Hematopoietic multipotent progenitor cell treated with erythropoietin and hydrocortisone succinate and interleukin-3 and kit ligand, for 17 days (in vitro differentiated cells): ENCODE results near the gene LBHD2.

Experiments
- DNase-seq: peaks from one replicate; pipeline ENCODE4 v3.0.0-alpha.2; 2015; ENCODE audit warnings: low spot score

Gene LBHD2

GRCh38 chr14:103121121-103121845 is 37.3 kb downstream of the LBHD2 start:
- no peak for DNase-seq

- no peak for DNase-seq
Observed at GRCh38 chr14:103121846-103122584, 38.0 kb downstream of the LBHD2 start.

GRCh38 chr14:103122585-103122946 is 38.6 kb downstream of the LBHD2 start:
- DNase-seq = no peak

- DNase-seq = no peak
Observed at GRCh38 chr14:103122947-103123633, 39.1 kb downstream of the LBHD2 start, which contains the start of gene TNFAIP2. Gene TNFAIP2, plus strand, starts transcription at chr14:103123461. Its CDS starts 2,997 bp downstream, at chr14:103126458.

GRCh38 chr14:103123634-103124500 is 39.9 kb downstream of the LBHD2 start:
- no peak for DNase-seq

GRCh38 chr14:103124501-103125001 is 40.5 kb downstream of the LBHD2 start:
- no peak for DNase-seq

GRCh38 chr14:103125098-103126070 is 41.4 kb downstream of the LBHD2 start:
- DNase-seq = no peak

GRCh38 chr14:103126088-103126872 is 42.3 kb downstream of the LBHD2 start:
- no peak for DNase-seq

GRCh38 chr14:103126873-103127304 is 42.9 kb downstream of the LBHD2 start:
- no peak for DNase-seq

- no peak for DNase-seq
Observed at GRCh38 chr14:103127356-103127755, 43.3 kb downstream of the LBHD2 start.

GRCh38 chr14:103127861-103128598 is 44.0 kb downstream of the LBHD2 start:
- DNase-seq = no peak

- no peak for DNase-seq
Observed at GRCh38 chr14:103128631-103129300, 44.8 kb downstream of the LBHD2 start.

GRCh38 chr14:103129301-103130016 is 45.4 kb downstream of the LBHD2 start:
- DNase-seq = no peak

GRCh38 chr14:103130017-103130764 is 46.2 kb downstream of the LBHD2 start:
- DNase-seq = no peak

GRCh38 chr14:103130965-103131364 is 47.0 kb downstream of the LBHD2 start:
- DNase-seq = no peak

GRCh38 chr14:103131580-103131979 is 47.6 kb downstream of the LBHD2 start:
- DNase-seq = no peak
